Measurements from ENCODE around the gene NHLH1.

Gene NHLH1

DNA sequence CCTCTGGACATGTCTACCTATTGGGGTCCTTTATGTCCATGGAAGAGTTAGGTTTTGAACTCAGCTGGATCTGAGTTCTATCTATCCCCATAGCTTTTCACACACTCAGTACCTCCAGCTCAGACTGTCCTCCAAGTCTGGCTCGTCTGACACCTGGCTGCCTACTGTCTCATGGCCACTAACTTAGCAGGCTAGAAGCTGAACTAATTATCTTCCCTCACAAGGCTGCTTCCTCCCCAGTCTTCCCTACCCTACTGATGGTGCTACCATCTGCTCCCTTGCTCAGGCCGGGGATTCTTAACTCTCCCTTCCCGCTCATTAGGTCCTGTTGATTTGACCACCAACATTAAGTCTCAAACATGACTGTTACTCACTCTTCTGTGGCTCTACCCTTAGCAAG is 46.8 kb downstream of the NHLH1 start:
- DNase-seq, result no peak

- DNase-seq, result no peak
Observed at GRCh38 chr1:160414881-160415280, 48.0 kb downstream of the NHLH1 start.

DNA sequence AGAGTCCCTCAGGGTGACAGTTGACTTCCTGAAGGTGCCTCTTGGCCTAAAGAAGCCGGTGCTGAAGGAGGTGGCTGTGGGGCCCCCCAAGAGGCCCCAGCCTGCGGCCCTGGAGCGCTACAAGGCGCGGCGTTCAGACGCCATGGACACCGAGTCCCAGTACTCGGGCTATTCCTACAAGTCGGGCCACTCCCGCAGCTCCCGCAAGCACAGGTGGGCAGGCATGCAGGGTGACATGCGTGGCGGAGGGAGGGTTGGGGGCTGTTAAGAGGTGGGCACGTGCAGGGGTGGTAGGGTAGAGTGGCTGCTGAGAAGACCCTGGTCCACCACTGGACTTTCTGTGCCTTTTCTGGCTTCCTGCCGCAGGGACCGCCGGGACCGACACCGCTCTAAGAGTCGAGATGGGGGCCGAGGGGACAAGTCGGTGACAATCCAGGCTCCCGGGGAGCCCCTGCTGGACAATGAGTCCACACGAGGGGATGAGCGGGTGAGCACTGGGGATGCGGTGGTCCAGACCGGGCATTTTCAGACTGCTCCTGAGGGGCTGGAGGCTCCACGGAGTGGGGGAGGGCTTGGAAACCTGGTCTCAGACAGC is 48.9 kb downstream of the NHLH1 start:
- no peak for DNase-seq

DNA sequence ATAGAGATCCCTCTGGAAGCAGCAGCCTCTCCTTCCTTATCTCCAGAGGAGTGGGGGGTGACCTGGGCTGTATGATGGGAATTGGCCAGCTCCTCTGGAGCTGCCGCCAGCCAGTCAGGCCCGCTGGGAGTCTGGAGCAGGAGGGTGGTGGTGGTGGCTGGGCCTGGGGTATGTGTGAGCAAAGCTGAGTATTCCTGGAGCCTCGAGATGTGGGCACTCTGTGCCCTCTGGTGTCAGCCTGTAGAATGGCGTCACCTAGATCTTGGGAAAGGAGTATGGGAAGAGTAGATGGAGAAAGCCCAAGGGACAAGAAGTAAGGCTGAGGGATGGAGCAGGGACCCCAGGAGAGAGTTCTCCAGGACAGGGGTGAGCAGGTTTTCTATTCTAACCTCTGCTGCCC is 49.5 kb downstream of the NHLH1 start:
- peak; percentile 1 to 54 for DNase-seq

GRCh38 chr1:160418483-160418882 is 51.6 kb downstream of the NHLH1 start:
- DNase-seq, result no peak

DNA sequence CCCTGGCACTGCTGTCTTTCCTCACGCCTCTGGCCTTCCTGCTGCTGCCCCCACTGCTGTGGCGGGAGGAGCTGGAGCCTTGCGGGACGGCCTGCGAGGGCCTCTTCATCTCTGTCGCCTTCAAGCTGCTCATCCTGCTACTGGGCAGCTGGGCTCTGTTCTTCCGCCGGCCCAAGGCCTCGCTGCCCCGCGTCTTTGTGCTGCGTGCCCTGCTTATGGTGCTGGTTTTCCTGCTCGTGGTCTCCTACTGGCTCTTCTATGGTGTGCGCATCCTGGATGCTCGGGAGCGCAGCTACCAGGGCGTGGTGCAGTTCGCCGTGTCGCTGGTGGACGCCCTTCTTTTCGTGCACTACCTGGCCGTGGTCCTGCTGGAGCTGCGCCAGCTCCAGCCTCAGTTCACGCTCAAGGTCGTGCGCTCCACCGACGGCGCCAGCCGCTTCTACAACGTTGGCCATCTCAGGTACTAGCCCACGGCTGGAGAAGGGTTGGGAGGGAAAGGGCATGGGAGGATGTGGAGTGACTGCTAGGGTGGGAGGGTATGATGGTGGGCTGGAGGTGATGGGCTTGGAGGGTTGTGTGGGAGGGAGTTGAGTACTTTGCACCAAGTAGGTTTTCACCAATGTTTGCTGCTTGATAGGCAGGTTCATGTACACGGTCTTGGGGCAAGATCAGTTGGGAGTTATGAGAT is 52.4 kb downstream of the NHLH1 start:
- DNase-seq, result no peak

- DNase-seq, result no peak
Observed at GRCh38 chr1:160419838-160420169, 52.9 kb downstream of the NHLH1 start.

GRCh38 chr1:160420881-160421842 is 54.3 kb downstream of the NHLH1 start:
- DNase-seq, result no peak

GRCh38 chr1:160421881-160422280 is 55.0 kb downstream of the NHLH1 start:
- no peak for DNase-seq

Measured in NCI-H446 (cell line).